ENCODE results near the gene DDR1.
"Not testable (repeated sequence)": the region's sequence is repeated elsewhere in the genome, so short reads cannot be mapped to it uniquely, and the experiment has no call there.

DDR1 gene

GRCh38 chr6:30917487-30917886, 33.2 kb downstream of the DDR1 start:
- DNase-seq (ENCODE audit: low spot score): no peak

- DNase-seq (ENCODE audit: low spot score): no peak
Measured at GRCh38 chr6:30918670-30919069, 34.4 kb downstream of the DDR1 start.

GRCh38 chr6:30922447-30922852, 38.1 kb downstream of the DDR1 start:
- DNase-seq (ENCODE audit: low spot score): no peak

GRCh38 chr6:30924040-30924627, 39.8 kb downstream of the DDR1 start:
- DNase-seq (ENCODE audit: low spot score): not testable (repeated sequence)

- no peak for DNase-seq (ENCODE audit: low spot score)
Measured at GRCh38 chr6:30926644-30927043, 42.3 kb downstream of the DDR1 start.

- DNase-seq (ENCODE audit: low spot score): not testable (repeated sequence)
Measured at GRCh38 chr6:30927080-30927479, 42.8 kb downstream of the DDR1 start.

- DNase-seq (ENCODE audit: low spot score): no peak
Measured at GRCh38 chr6:30928677-30929076, 44.4 kb downstream of the DDR1 start.

- no peak for DNase-seq (ENCODE audit: low spot score)
Measured at GRCh38 chr6:30930506-30930905, 46.2 kb downstream of the DDR1 start.

- no peak for DNase-seq (ENCODE audit: low spot score)
Measured at GRCh38 chr6:30931272-30931671, 47.0 kb downstream of the DDR1 start.

- no peak for DNase-seq (ENCODE audit: low spot score)
Measured at GRCh38 chr6:30931969-30932645, 47.8 kb downstream of the DDR1 start, which contains the start of gene SFTA2. Gene SFTA2 (minus strand): TSS chr6:30932170. CDS start chr6:30932096, 74 bp downstream.

GRCh38 chr6:30932665-30933365, 48.5 kb downstream of the DDR1 start:
- DNase-seq (ENCODE audit: low spot score): no peak

GRCh38 chr6:30935018-30935417, 50.7 kb downstream of the DDR1 start:
- peak; percentile 20 for DNase-seq (ENCODE audit: low spot score)

- DNase-seq (ENCODE audit: low spot score): no peak
Measured at GRCh38 chr6:30937265-30937664, 52.9 kb downstream of the DDR1 start.

GRCh38 chr6:30938730-30939129, 54.4 kb downstream of the DDR1 start:
- DNase-seq (ENCODE audit: low spot score): no peak

GRCh38 chr6:30939473-30939872, 55.2 kb downstream of the DDR1 start:
- DNase-seq (ENCODE audit: low spot score): no peak

- no peak for DNase-seq (ENCODE audit: low spot score)
Measured at GRCh38 chr6:30940361-30940986, 56.2 kb downstream of the DDR1 start, which contains the start of gene MUCL3. Gene MUCL3 (plus strand): TSS chr6:30940973. CDS start chr6:30941000, 27 bp downstream.

- DNase-seq (ENCODE audit: low spot score): peak; percentile 78
Measured at GRCh38 chr6:30942338-30943060, 58.2 kb downstream of the DDR1 start.

- no peak for DNase-seq (ENCODE audit: low spot score)
Measured at GRCh38 chr6:30944051-30944450, 59.7 kb downstream of the DDR1 start.

- no peak for DNase-seq (ENCODE audit: low spot score)
Measured at GRCh38 chr6:30945281-30945680, 61.0 kb downstream of the DDR1 start.

GRCh38 chr6:30947231-30947630, 62.9 kb downstream of the DDR1 start:
- no peak for DNase-seq (ENCODE audit: low spot score)

GRCh38 chr6:30948811-30949210, 64.5 kb downstream of the DDR1 start:
- DNase-seq (ENCODE audit: low spot score): no peak
